Endodermal cell (in vitro differentiated cells): ENCODE results near the gene IFNL4. TPM values are rescaled to one million over a fixed set of nuclear protein-coding genes. Genes with fewer than 3 reads are reported as not detected.
A peak's percentile ranks its signal among the peaks of the same experiment; 100 is the strongest.

ENCODE experiments used
- DNase-seq: peaks from one replicate; pipeline ENCODE4 v3.0.0-alpha.2; 2017
- H3K27ac ChIP-seq: 2 replicates; pipeline ENCODE4 v1.5.1; 2013; ENCODE audit warnings: mild to moderate bottlenecking, low read depth, low read length, moderate library complexity
- H3K27me3 ChIP-seq: 2 replicates; pipeline ENCODE4 v1.6.1; 2013; ENCODE audit warnings: mild to moderate bottlenecking, low read length, moderate library complexity; ENCODE audit not compliant: insufficient read depth, control insufficient read depth, poor library complexity, severe bottlenecking
- H3K36me3 ChIP-seq: 2 replicates; pipeline ENCODE4 v1.7.0; 2013; ENCODE audit warnings: mild to moderate bottlenecking, low read length, moderate library complexity; ENCODE audit not compliant: control insufficient read depth, insufficient read depth
- H3K4me1 ChIP-seq: one replicate; pipeline ENCODE4 v1.7.0; 2013; ENCODE audit warnings: low read length; ENCODE audit not compliant: control insufficient read depth, insufficient read depth
- H3K4me3 ChIP-seq: 2 replicates; pipeline ENCODE4 v1.5.1; 2013; ENCODE audit warnings: mild to moderate bottlenecking, low read length, moderate library complexity
- H3K9ac ChIP-seq: 2 replicates; pipeline ENCODE4 v1.6.1; 2013; ENCODE audit warnings: mild to moderate bottlenecking, low read length, moderate library complexity; ENCODE audit not compliant: poor library complexity, severe bottlenecking; ENCODE audit errors: extremely low read depth
- H3K9me3 ChIP-seq: 2 replicates; pipeline ENCODE4 v1.6.1; 2013; ENCODE audit warnings: mild to moderate bottlenecking, low read length, moderate library complexity; ENCODE audit not compliant: control insufficient read depth
- H3K27ac Mint-ChIP-seq: 2 replicates; pipeline ENCODE4 v1.8.0; 2020; ENCODE audit warnings: mixed read lengths
- H3K27me3 Mint-ChIP-seq: 2 replicates; pipeline ENCODE4 v1.8.0; 2021; ENCODE audit warnings: mild to moderate bottlenecking, mixed read lengths; ENCODE audit not compliant: insufficient read depth
- H3K36me3 Mint-ChIP-seq: 2 replicates; pipeline ENCODE4 v1.8.0; 2020; ENCODE audit warnings: low read depth, mixed read lengths
- H3K4me1 Mint-ChIP-seq: 2 replicates; pipeline ENCODE4 v1.8.0; 2020; ENCODE audit warnings: mixed read lengths
- H3K4me3 Mint-ChIP-seq: 2 replicates; pipeline ENCODE4 v1.8.0; 2020; ENCODE audit warnings: mild to moderate bottlenecking, moderate library complexity, mixed read lengths
- H3K9me3 Mint-ChIP-seq: 2 replicates; pipeline ENCODE4 v1.8.0; 2020; ENCODE audit warnings: mild to moderate bottlenecking, mixed read lengths
- CTCF ChIP-seq: fragments of 200-600 bp; sonication (generic); conservative IDR thresholded peaks from 2 replicates; pipeline ENCODE4 v1.5.0; 2021; ENCODE audit warnings: antibody characterized with exemption, mild to moderate bottlenecking
- WGBS, 2 experiments: methylation state at CpG; one replicate each; pipeline versions ENCODE4 v1.1.5 to v1.1.7; 2013; ENCODE audit warnings: missing lambda C conversion rate in 2 of 2, mixed read lengths in 1 of 2; ENCODE audit not compliant: insufficient coverage in 1 of 2, insufficient read length in 1 of 2; 5-methylcytosine and 5-hydroxymethylcytosine counted together
- total RNA-seq, 2 donors: library from RNA; stranded (reverse); fragmentation: NEBNext Ultra II Directional in 1 of 2; extraction: Animal tissue kit (Norgen Biotek cat#: 25700) in 1 of 2; gene quantifications; 2 replicates in 1 of 2; 3 replicates in 1 of 2; pipeline ENCODE4 v1.2.1, GENCODE V29; 2021

IFNL4 gene
- total RNA-seq, 2 donors from 2014 or later, result not detected

GRCh38 chr19:39197808-39198207 lies 50.8 kb downstream of the IFNL4 start:
- peaks cover 47% of the 10 kb centered on the region for H3K27me3 ChIP-seq
- peak; percentile 63 for DNase-seq
- Mint-ChIP-seq H3K4me1 (peaks cover 9% of the 10 kb centered on the region), H3K9me3 (no peaks in the 10 kb centered on the region), H3K4me3 (no peak overlapping the region), H3K27me3 (peaks cover 76% of the 10 kb centered on the region), H3K36me3 (no peaks in the 10 kb centered on the region), H3K27ac (no peak overlapping the region)
- no peak overlapping the region for H3K9ac ChIP-seq
- H3K4me1 ChIP-seq, result no peaks in the 10 kb centered on the region
- no peaks in the 10 kb centered on the region for H3K36me3 ChIP-seq
- WGBS, 2 experiments, result 67% methylated on average over 5 of the region's 5 CpGs; no CpG with 5 or more reads in 1 of the 2 experiments
- no peak overlapping the region for H3K4me3 ChIP-seq
- TF ChIP-seq CTCF, result peak; percentile 51
- no peak overlapping the region for H3K27ac ChIP-seq
- no peaks in the 10 kb centered on the region for H3K9me3 ChIP-seq

GRCh38 chr19:39196860-39197562 lies 51.6 kb downstream of the IFNL4 start, which contains the start of gene NCCRP1:
Gene NCCRP1 (plus strand): TSS chr19:39196964. CDS start chr19:39196983, 19 bp downstream.
- 4 to 12% methylated on average over 14 to 51 of the region's 51 CpGs for WGBS, 2 experiments
- Mint-ChIP-seq H3K27ac (no peak within 1 kb of the TSS), H3K36me3 (no peaks in the 10 kb centered on the region), H3K4me1 (peaks cover 9% of the 10 kb centered on the region), H3K9me3 (no peaks in the 10 kb centered on the region), H3K4me3 (peak within 1 kb of the TSS; percentile 6), H3K27me3 (peaks cover 69% of the 10 kb centered on the region)
- H3K4me1 ChIP-seq, result no peaks in the 10 kb centered on the region
- TF ChIP-seq CTCF, result no peak
- no peaks in the 10 kb centered on the region for H3K9me3 ChIP-seq
- peak; percentile 76 for DNase-seq
- H3K36me3 ChIP-seq, result no peaks in the 10 kb centered on the region
- peaks cover 44% of the 10 kb centered on the region for H3K27me3 ChIP-seq
- no peak within 1 kb of the TSS for H3K4me3 ChIP-seq
- H3K9ac ChIP-seq, result no peak within 1 kb of the TSS
- no peak within 1 kb of the TSS for H3K27ac ChIP-seq

- no peaks in the 10 kb centered on the region for H3K36me3 Mint-ChIP-seq
- Histone ChIP-seq H3K9ac (no peak overlapping the region), H3K9me3 (no peaks in the 10 kb centered on the region), H3K4me1 (no peaks in the 10 kb centered on the region), H3K27me3 (peaks cover 44% of the 10 kb centered on the region), H3K27ac (no peak overlapping the region), H3K4me3 (no peak overlapping the region), H3K36me3 (no peaks in the 10 kb centered on the region)
- peak overlapping the region; percentile 6 for H3K4me3 Mint-ChIP-seq
- H3K4me1 Mint-ChIP-seq, result peaks cover 9% of the 10 kb centered on the region
- no peak overlapping the region for H3K27ac Mint-ChIP-seq
- H3K27me3 Mint-ChIP-seq, result peaks cover 63% of the 10 kb centered on the region
- TF ChIP-seq CTCF, result no peak
- peak; percentile 68 for DNase-seq
- H3K9me3 Mint-ChIP-seq, result no peaks in the 10 kb centered on the region
- WGBS, 2 experiments, result 52 to 62% methylated on average over 3 to 6 of the region's 7 CpGs
Observed at GRCh38 chr19:39196320-39196719, 52.3 kb downstream of the IFNL4 start.

Other genes with a start within 250 kb of the IFNL4 start
- gene FBXO27, start 216.3 kb downstream of the IFNL4 start, total RNA-seq, result 10 to 100 TPM; 12.5 to 21.6 TPM
- gene ACP7, start 164.5 kb downstream of the IFNL4 start, total RNA-seq, result under 1 TPM in 1 of 2 donors, not detected in 1; 0.29 TPM
- gene PAK4, start 123.1 kb downstream of the IFNL4 start, total RNA-seq, result 10 to 100 TPM; 63.9 to 68.1 TPM
- gene NCCRP1, start 51.9 kb downstream of the IFNL4 start, total RNA-seq, result under 1 TPM; 0.40 to 0.53 TPM
- gene SYCN, start 44.6 kb downstream of the IFNL4 start, total RNA-seq, result not detected
- gene IFNL3, start 3.9 kb downstream of the IFNL4 start, total RNA-seq, result not detected
- not detected for gene IFNL2, start 19.5 kb upstream of the IFNL4 start, total RNA-seq
- gene IFNL1, start 47.6 kb upstream of the IFNL4 start, total RNA-seq, result not detected
- gene LRFN1, start 72.0 kb upstream of the IFNL4 start, total RNA-seq, result 1 to 10 TPM; 1.5 to 4.0 TPM
- not detected for gene GMFG, start 87.2 kb upstream of the IFNL4 start, total RNA-seq
- gene SAMD4B, start 93.6 kb upstream of the IFNL4 start, total RNA-seq, result 100 to 1,000 TPM; 155 to 159 TPM
- 10 to 100 TPM; 28.4 to 28.8 TPM for gene PAF1, start 142.2 kb upstream of the IFNL4 start, total RNA-seq
- 10 to 100 TPM; 32.6 to 38.9 TPM for gene MED29, start 142.5 kb upstream of the IFNL4 start, total RNA-seq
- gene ZFP36, start 158.0 kb upstream of the IFNL4 start, total RNA-seq, result 10 to 100 TPM; 16.1 to 23.4 TPM
- 100 to 1,000 TPM; 127 to 160 TPM for gene PLEKHG2, start 163.8 kb upstream of the IFNL4 start, total RNA-seq
- 1,000 to 10,000 TPM; 1,674 to 1,990 TPM for gene RPS16, start 187.1 kb upstream of the IFNL4 start, total RNA-seq
- gene SUPT5H, start 196.7 kb upstream of the IFNL4 start, total RNA-seq, result 100 to 1,000 TPM; 130 to 139 TPM
- gene TIMM50, start 232.0 kb upstream of the IFNL4 start, total RNA-seq, result 10 to 100 TPM; 87.8 to 94.6 TPM